Spinal cord (tissue), 10 donors: ENCODE data around the gene PRSS3. TPM values are rescaled to one million over a fixed set of nuclear protein-coding genes. Genes with fewer than 3 reads are reported as not detected.
"Not testable (repeated sequence)": the region's sequence is repeated elsewhere in the genome, so short reads cannot be mapped to it uniquely, and the experiment has no call there.

Experiments used
- DNase-seq, 6 donors: peaks; one replicate each; pipeline versions ENCODE4 v3.0.0 to v3.0.0-alpha.2; 2013 to 2015; ENCODE audit warnings: low spot score in 6 of 6, low read depth in 4 of 6
- H3K27ac ChIP-seq: one replicate; pipeline ENCODE4 v1.5.1; 2013; ENCODE audit warnings: low read depth, low read length, control low read depth
- H3K27me3 ChIP-seq: one replicate; pipeline ENCODE4 v1.6.1; 2013; ENCODE audit warnings: low read length; ENCODE audit not compliant: control insufficient read depth, insufficient read depth
- H3K36me3 ChIP-seq: one replicate; pipeline ENCODE4 v1.6.1; 2013; ENCODE audit warnings: low read length; ENCODE audit not compliant: control insufficient read depth, insufficient read depth
- H3K4me1 ChIP-seq: one replicate; pipeline ENCODE4 v1.6.1; 2013; ENCODE audit warnings: low read length; ENCODE audit not compliant: control insufficient read depth, insufficient read depth
- H3K4me3 ChIP-seq: one replicate; pipeline ENCODE4 v1.5.1; 2013; ENCODE audit warnings: low read depth, low read length, control low read depth
- H3K9me3 ChIP-seq: one replicate; pipeline ENCODE4 v1.6.1; 2013; ENCODE audit warnings: low read length; ENCODE audit not compliant: control insufficient read depth, insufficient read depth
- WGBS: methylation state at CpG from one replicate; pipeline ENCODE4 v1.1.5; 2013; ENCODE audit warnings: missing lambda C conversion rate; ENCODE audit not compliant: insufficient coverage; 5-methylcytosine and 5-hydroxymethylcytosine counted together
- long read RNA-seq, 4 donors: transcript quantifications; one replicate each; lab custom pipeline, GENCODE V29; 2026
- polyA plus RNA-seq, 2 donors: library from polyadenylated mRNA; unstranded; fragments of 120-200 nt; gene quantifications; one replicate each; pipeline ENCODE4 v1.2.1, GENCODE V29; 2013; ENCODE audit not compliant: insufficient read length in 2 of 2
- total RNA-seq, 2 donors: library from RNA; depleted of rRNA in 1 of 2; stranded (reverse); fragments of 120-200 nt in 1 of 2; fragments of >200 nt in 1 of 2; gene quantifications; one replicate each; pipeline versions ENCODE4 v1.2.3 to v1.2.4, GENCODE V29; 2013 to 2014
- donor health status: healthy.

PRSS3 gene
- total RNA-seq (10 to 100 TPM in 1 of 2 donors, 1 to 10 TPM in 1; 3.0 to 11.5 TPM), polyA plus RNA-seq (10 to 100 TPM; 16.7 to 20.1 TPM)
- long read RNA-seq, donor 1, transcript PRSS3-202 (5 exons, 966 nt) = major isoform, 15 of 15 reads
- long read RNA-seq, donor 1, partial matches to known transcripts = 0 of 15 reads
- long read RNA-seq, donor 1, other reads (novel, unspliced or antisense) = 0 of 15 reads
- long read RNA-seq, donor 2, transcript PRSS3-202 (5 exons, 966 nt) = major isoform, 7 of 7 reads
- long read RNA-seq, donor 2, partial matches to known transcripts = 0 of 7 reads
- long read RNA-seq, donor 2, other reads (novel, unspliced or antisense) = 0 of 7 reads
- long read RNA-seq, donor 3, partial matches to known transcripts = 0 of 4 reads
- long read RNA-seq, donor 3, other reads (novel, unspliced or antisense) = 0 of 4 reads
- long read RNA-seq, donor 4 = 0 reads

DNA sequence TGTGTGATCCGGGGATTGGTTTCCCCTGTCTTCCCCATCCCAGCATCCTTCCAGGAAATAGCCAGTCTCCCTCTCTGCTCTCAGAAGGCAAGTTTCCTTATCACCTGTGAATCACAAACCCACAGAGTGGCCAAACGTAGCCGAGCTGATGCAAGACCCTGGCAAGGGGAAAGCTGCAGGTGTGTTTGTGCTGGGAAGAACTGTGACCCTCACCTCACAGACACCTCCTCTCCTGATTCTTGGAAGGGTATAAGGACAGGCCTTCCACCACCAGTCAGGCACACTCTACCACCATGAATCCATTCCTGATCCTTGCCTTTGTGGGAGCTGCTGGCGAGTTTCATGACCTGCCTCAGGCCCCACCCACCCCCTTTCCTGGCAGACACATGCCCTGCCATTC is at the start of gene PRSS3:
PRSS3 (plus strand) TSS at position 281 of the 400 bp plus-strand sequence; CDS start at position 294, 13 bp downstream.
- Histone ChIP-seq H3K36me3 (no peaks in the 10 kb centered on the region), H3K4me1 (no peaks in the 10 kb centered on the region), H3K9me3 (no peaks in the 10 kb centered on the region), H3K27ac (no peak within 1 kb of the TSS), H3K4me3 (no peak within 1 kb of the TSS), H3K27me3 (no peaks in the 10 kb centered on the region)
- WGBS = 100% methylated on average over 2 of the region's 4 CpGs
- DNase-seq = no peak

- Histone ChIP-seq H3K4me3 (no peak overlapping the region), H3K4me1 (peaks cover 8% of the 10 kb centered on the region), H3K27me3 (peaks cover 22% of the 10 kb centered on the region), H3K27ac (no peak overlapping the region), H3K36me3 (no peaks in the 10 kb centered on the region), H3K9me3 (no peaks in the 10 kb centered on the region)
- no peak for DNase-seq
- 90% methylated on average over 16 of the region's 22 CpGs for WGBS
These were observed 46.6 kb upstream of the PRSS3 start for GRCh38 chr9:33748633-33749304.

- WGBS = 100% methylated on average over 3 of the region's 6 CpGs
- not testable (repeated sequence) for H3K4me3 ChIP-seq, H3K36me3 ChIP-seq, H3K9me3 ChIP-seq, DNase-seq, H3K27ac ChIP-seq, H3K4me1 ChIP-seq
- peaks cover 22% of the 10 kb centered on the region for H3K27me3 ChIP-seq
These were observed 46.1 kb upstream of the PRSS3 start for GRCh38 chr9:33749305-33749654.

- WGBS = 7% methylated on average over 35 of the region's 35 CpGs
- Histone ChIP-seq H3K36me3 (no peaks in the 10 kb centered on the region), H3K27me3 (peaks cover 22% of the 10 kb centered on the region), H3K9me3 (no peaks in the 10 kb centered on the region), H3K4me1 (peaks cover 8% of the 10 kb centered on the region), H3K27ac (no peak overlapping the region), H3K4me3 (peak overlapping the region; percentile 22)
- DNase-seq = peak in 2 of 6 donors; percentile 2 to 6
These were observed 45.0 kb upstream of the PRSS3 start for GRCh38 chr9:33750307-33750838.

DNA sequence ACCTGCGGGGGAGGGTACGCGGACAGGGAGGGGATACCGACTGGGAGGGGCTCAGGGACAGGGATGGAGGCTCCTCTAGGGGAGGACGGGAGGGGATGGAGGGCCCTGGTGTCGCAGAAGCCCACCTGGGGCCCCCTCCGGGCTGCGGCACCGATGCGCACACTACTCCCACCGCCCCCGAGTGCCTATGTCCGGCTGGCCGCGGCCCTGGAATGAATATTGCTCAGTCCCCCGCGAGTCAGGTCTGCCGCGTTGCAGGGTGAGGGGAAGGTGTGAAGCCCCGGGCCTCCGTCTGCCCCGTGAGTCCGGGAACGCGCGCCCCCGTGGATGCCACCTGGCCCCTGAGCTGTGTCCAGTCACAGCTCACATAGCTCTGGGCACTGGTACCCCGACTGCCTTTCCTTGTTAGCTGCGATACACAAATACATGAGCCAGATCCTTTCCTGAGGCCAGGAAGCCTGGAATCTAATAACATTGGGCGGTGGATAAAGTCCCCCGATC is 44.5 kb upstream of the PRSS3 start:
- 4% methylated on average over 31 of the region's 31 CpGs for WGBS
- Histone ChIP-seq H3K4me1 (peaks cover 8% of the 10 kb centered on the region), H3K36me3 (no peaks in the 10 kb centered on the region), H3K27ac (no peak overlapping the region), H3K4me3 (peak overlapping the region; percentile 22), H3K9me3 (no peaks in the 10 kb centered on the region), H3K27me3 (peaks cover 22% of the 10 kb centered on the region)
- DNase-seq = peak in 2 of 6 donors; percentile 2 to 33

GRCh38 chr9:33751536-33752129 is 43.7 kb upstream of the PRSS3 start:
- peaks cover 22% of the 10 kb centered on the region for H3K27me3 ChIP-seq
- no peak overlapping the region for H3K27ac ChIP-seq
- no peak overlapping the region for H3K4me3 ChIP-seq
- 60% methylated on average over 12 of the region's 12 CpGs for WGBS
- peaks cover 8% of the 10 kb centered on the region for H3K4me1 ChIP-seq
- no peaks in the 10 kb centered on the region for H3K9me3 ChIP-seq
- peak in 1 of 6 donors; percentile 8 for DNase-seq
- H3K36me3 ChIP-seq = no peaks in the 10 kb centered on the region

- DNase-seq = peak in 1 of 6 donors; percentile 1
- Histone ChIP-seq H3K27ac (no peak overlapping the region), H3K27me3 (peaks cover 22% of the 10 kb centered on the region), H3K36me3 (no peaks in the 10 kb centered on the region), H3K9me3 (no peaks in the 10 kb centered on the region), H3K4me1 (peaks cover 8% of the 10 kb centered on the region), H3K4me3 (no peak overlapping the region)
- WGBS = no CpG with 5 or more reads among the region's 4 CpGs
These were observed 43.2 kb upstream of the PRSS3 start for GRCh38 chr9:33752130-33752637.

DNA sequence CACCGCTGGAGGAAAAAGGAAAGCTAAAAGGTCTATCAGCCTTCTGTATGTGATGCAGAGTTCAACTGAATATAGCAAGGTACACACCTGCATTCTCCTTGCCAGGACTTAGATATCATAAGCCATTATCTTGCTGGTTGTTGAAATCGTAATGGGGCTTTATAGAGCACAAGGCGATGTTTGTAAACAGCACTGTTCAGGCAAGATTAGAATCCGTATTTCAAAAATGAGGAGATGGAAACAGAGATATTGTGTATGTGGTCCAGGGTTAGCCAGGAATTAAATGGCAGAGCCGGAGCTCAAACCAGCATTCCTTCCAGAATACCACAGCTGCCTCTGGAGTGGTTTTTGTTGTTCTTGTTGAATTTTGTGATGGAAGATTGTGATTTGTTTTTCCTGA is 42.6 kb upstream of the PRSS3 start:
- H3K27me3 ChIP-seq = peaks cover 22% of the 10 kb centered on the region
- 84% methylated on average over 3 of the region's 5 CpGs for WGBS
- H3K9me3 ChIP-seq, H3K27ac ChIP-seq, H3K4me1 ChIP-seq, H3K36me3 ChIP-seq, DNase-seq, H3K4me3 ChIP-seq: not testable (repeated sequence)

- H3K27ac ChIP-seq, H3K36me3 ChIP-seq, H3K4me3 ChIP-seq, H3K27me3 ChIP-seq, H3K9me3 ChIP-seq, DNase-seq, H3K4me1 ChIP-seq: not testable (repeated sequence)
- no CpG with 5 or more reads among the region's 2 CpGs for WGBS
These were observed 35.7 kb upstream of the PRSS3 start for GRCh38 chr9:33759648-33760047.
